ENCODE measurements around the gene ATP11C. TPM values are rescaled to one million over a fixed set of nuclear protein-coding genes. Genes with fewer than 3 reads are reported as not detected.

Gene ATP11C
- total and polyA plus RNA-seq, 10 of the 15 experiments (the other 5 are each of a cell fraction or from before 2014, with no cell fraction given) = 16.2 to 44.0 (median 24.8) TPM

DNA sequence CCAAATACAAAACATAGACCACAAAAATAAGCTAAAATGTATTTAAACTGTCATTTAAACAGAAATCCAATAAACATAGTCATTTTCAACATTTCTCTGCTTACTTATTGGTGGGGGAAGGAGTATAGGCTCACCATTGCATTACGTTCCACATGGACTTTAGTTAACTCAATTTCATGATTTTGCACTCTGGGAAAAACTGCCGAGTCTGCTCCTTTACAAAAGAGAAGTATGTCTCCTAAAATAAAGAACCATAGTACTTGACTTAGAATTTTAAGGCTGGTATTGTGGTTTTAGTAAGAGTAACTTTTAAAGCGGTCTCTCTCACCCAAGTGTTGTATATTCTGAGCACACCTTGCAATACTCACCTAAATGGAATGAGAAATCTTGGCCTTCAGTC lies 149.8 kb downstream of the ATP11C start:
- no peaks in the 10 kb centered on the region; the same call in 1 of the 2 replicates for H3K79me2 ChIP-seq (ENCODE audit: control insufficient read depth, insufficient read depth, low read length)
- H3K27me3 ChIP-seq (replicated peaks in 1 of 2; ENCODE audit: control insufficient read depth in 2 of 2, insufficient read depth in 2 of 2, low read length in 1 of 2) = no peaks in the 10 kb centered on the region
- H3K9me3 ChIP-seq (replicated peaks; ENCODE audit: control insufficient read depth, insufficient read depth, low read length) = no peaks in the 10 kb centered on the region
- peaks cover 3% of the 10 kb centered on the region; the same call in 1 of the 2 replicates for H3K4me1 ChIP-seq (ENCODE audit: control insufficient read depth, insufficient read depth, low read length)
- BruUV-seq (replicated peaks) = no TSS peak
- H3K4me3 ChIP-seq = no peak overlapping the region
- ChIA-PET CTCF (no interaction called here), SMC1A (ENCODE audit: uncharacterized antibody, unreplicated experiment) (interaction anchor here (0.7 to 1.7 kb wide), 4 partner anchors 9 to 447 kb away, joined by 3 to 5 read pairs (median 4); no protein-coding TSS in a partner anchor), POLR2A (interaction anchor here (1.7 kb wide), 1 partner anchor 9 kb away, joined by 4 read pairs; no protein-coding TSS in a partner anchor), RAD21 (ENCODE audit: unreplicated experiment) (no interaction called here)
- no peaks in the 10 kb centered on the region for H4K20me1 ChIP-seq (ENCODE audit: control insufficient read depth, insufficient read depth)
- in situ Hi-C loops (cut with MboI) = no loop called here
- FAIRE-seq = no peak
- intact Hi-C loops (cut with micrococcal nuclease; ENCODE audit: unreplicated experiment) = no loop called here
- WGBS (ENCODE audit: insufficient coverage, insufficient replicate concordance, low lambda C conversion rate, missing lambda C conversion rate) = 90% methylated on average over 3 of the region's 3 CpGs
- H3K36me3 ChIP-seq (ENCODE audit: control insufficient read depth in 2 of 2, insufficient read depth in 2 of 2, low read length in 1 of 2) = peaks cover 0 to 5% of the 10 kb centered on the region in 2 experiments; a peak in 2 of 4 replicates
- H2AFZ ChIP-seq (ENCODE audit: control insufficient read depth, low read depth, low read length) = no peak overlapping the region
- no peak for ATAC-seq
- DNase-seq (ENCODE audit: low read depth, low spot score) = no peak
- no peak overlapping the region for H3K9ac ChIP-seq (ENCODE audit: control insufficient read depth, insufficient read depth, low read length)
- H3K27ac ChIP-seq (ENCODE audit: control insufficient read depth, insufficient read depth) = no peak overlapping the region
- H3K4me2 ChIP-seq (ENCODE audit: control insufficient read depth, insufficient read depth) = no peak overlapping the region
- TF ChIP-seq, protein P1, sequence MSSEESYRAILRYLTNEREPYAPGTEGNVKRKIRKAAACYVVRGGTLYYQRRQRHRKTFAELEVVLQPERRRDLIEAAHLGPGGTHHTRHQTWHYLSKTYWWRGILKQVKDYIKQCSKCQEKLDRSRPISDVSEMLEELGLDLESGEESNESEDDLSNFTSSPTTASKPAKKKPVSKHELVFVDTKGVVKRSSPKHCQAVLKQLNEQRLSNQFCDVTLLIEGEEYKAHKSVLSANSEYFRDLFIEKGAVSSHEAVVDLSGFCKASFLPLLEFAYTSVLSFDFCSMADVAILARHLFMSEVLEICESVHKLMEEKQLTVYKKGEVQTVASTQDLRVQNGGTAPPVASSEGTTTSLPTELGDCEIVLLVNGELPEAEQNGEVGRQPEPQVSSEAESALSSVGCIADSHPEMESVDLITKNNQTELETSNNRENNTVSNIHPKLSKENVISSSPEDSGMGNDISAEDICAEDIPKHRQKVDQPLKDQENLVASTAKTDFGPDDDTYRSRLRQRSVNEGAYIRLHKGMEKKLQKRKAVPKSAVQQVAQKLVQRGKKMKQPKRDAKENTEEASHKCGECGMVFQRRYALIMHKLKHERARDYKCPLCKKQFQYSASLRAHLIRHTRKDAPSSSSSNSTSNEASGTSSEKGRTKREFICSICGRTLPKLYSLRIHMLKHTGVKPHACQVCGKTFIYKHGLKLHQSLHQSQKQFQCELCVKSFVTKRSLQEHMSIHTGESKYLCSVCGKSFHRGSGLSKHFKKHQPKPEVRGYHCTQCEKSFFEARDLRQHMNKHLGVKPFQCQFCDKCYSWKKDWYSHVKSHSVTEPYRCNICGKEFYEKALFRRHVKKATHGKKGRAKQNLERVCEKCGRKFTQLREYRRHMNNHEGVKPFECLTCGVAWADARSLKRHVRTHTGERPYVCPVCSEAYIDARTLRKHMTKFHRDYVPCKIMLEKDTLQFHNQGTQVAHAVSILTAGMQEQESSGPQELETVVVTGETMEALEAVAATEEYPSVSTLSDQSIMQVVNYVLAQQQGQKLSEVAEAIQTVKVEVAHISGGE (CRISPR knock-in tag; IDR thresholded peaks at IDR 0.05) = no peak
- TF ChIP-seq HDGF (IDR thresholded peaks at IDR 0.05) (no peak), GABPA (IDR thresholded peaks at IDR 0.05; ENCODE audit: low read depth) (no peak), CREB1 (IDR thresholded peaks at IDR 0.05; ENCODE audit: low read depth) (no peak), RB1 (IDR thresholded peaks at IDR 0.05; ENCODE audit: borderline replicate concordance) (no peak), GATAD2B (conservative IDR thresholded peaks at IDR 0.05; ENCODE audit: low read depth) (no peak)
- TF ChIP-seq, protein P2, sequence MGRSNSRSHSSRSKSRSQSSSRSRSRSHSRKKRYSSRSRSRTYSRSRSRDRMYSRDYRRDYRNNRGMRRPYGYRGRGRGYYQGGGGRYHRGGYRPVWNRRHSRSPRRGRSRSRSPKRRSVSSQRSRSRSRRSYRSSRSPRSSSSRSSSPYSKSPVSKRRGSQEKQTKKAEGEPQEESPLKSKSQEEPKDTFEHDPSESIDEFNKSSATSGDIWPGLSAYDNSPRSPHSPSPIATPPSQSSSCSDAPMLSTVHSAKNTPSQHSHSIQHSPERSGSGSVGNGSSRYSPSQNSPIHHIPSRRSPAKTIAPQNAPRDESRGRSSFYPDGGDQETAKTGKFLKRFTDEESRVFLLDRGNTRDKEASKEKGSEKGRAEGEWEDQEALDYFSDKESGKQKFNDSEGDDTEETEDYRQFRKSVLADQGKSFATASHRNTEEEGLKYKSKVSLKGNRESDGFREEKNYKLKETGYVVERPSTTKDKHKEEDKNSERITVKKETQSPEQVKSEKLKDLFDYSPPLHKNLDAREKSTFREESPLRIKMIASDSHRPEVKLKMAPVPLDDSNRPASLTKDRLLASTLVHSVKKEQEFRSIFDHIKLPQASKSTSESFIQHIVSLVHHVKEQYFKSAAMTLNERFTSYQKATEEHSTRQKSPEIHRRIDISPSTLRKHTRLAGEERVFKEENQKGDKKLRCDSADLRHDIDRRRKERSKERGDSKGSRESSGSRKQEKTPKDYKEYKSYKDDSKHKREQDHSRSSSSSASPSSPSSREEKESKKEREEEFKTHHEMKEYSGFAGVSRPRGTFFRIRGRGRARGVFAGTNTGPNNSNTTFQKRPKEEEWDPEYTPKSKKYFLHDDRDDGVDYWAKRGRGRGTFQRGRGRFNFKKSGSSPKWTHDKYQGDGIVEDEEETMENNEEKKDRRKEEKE (IDR thresholded peaks at IDR 0.05) = no peak
- TF ChIP-seq, protein P3, sequence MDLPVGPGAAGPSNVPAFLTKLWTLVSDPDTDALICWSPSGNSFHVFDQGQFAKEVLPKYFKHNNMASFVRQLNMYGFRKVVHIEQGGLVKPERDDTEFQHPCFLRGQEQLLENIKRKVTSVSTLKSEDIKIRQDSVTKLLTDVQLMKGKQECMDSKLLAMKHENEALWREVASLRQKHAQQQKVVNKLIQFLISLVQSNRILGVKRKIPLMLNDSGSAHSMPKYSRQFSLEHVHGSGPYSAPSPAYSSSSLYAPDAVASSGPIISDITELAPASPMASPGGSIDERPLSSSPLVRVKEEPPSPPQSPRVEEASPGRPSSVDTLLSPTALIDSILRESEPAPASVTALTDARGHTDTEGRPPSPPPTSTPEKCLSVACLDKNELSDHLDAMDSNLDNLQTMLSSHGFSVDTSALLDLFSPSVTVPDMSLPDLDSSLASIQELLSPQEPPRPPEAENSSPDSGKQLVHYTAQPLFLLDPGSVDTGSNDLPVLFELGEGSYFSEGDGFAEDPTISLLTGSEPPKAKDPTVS (IDR thresholded peaks at IDR 0.05; ENCODE audit: low read depth, low read length) = no peak
- TF ChIP-seq, protein P4, sequence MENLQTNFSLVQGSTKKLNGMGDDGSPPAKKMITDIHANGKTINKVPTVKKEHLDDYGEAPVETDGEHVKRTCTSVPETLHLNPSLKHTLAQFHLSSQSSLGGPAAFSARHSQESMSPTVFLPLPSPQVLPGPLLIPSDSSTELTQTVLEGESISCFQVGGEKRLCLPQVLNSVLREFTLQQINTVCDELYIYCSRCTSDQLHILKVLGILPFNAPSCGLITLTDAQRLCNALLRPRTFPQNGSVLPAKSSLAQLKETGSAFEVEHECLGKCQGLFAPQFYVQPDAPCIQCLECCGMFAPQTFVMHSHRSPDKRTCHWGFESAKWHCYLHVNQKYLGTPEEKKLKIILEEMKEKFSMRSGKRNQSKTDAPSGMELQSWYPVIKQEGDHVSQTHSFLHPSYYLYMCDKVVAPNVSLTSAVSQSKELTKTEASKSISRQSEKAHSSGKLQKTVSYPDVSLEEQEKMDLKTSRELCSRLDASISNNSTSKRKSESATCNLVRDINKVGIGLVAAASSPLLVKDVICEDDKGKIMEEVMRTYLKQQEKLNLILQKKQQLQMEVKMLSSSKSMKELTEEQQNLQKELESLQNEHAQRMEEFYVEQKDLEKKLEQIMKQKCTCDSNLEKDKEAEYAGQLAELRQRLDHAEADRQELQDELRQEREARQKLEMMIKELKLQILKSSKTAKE (IDR thresholded peaks at IDR 0.05; ENCODE audit: low read depth, poor library complexity, severe bottlenecking) = no peak
- TF ChIP-seq, protein P5, sequence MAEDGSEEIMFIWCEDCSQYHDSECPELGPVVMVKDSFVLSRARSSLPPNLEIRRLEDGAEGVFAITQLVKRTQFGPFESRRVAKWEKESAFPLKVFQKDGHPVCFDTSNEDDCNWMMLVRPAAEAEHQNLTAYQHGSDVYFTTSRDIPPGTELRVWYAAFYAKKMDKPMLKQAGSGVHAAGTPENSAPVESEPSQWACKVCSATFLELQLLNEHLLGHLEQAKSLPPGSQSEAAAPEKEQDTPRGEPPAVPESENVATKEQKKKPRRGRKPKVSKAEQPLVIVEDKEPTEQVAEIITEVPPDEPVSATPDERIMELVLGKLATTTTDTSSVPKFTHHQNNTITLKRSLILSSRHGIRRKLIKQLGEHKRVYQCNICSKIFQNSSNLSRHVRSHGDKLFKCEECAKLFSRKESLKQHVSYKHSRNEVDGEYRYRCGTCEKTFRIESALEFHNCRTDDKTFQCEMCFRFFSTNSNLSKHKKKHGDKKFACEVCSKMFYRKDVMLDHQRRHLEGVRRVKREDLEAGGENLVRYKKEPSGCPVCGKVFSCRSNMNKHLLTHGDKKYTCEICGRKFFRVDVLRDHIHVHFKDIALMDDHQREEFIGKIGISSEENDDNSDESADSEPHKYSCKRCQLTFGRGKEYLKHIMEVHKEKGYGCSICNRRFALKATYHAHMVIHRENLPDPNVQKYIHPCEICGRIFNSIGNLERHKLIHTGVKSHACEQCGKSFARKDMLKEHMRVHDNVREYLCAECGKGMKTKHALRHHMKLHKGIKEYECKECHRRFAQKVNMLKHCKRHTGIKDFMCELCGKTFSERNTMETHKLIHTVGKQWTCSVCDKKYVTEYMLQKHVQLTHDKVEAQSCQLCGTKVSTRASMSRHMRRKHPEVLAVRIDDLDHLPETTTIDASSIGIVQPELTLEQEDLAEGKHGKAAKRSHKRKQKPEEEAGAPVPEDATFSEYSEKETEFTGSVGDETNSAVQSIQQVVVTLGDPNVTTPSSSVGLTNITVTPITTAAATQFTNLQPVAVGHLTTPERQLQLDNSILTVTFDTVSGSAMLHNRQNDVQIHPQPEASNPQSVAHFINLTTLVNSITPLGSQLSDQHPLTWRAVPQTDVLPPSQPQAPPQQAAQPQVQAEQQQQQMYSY (CRISPR knock-in tag; IDR thresholded peaks at IDR 0.05) = no peak
